Stimulated activated CD8-positive, alpha-beta memory T cell treated with anti-CD3 and anti-CD28 coated beads, Interleukin-15, amount 100 ng/mL, for 1 hour (primary cell): ENCODE results near the gene CHRM1.
A peak's percentile ranks its signal among the peaks of the same experiment; 100 is the strongest.

Source experiments
- DNase-seq: peaks from one replicate; pipeline ENCODE4 v3.0.0-alpha.2; 2020; ENCODE audit warnings: low read depth

The CHRM1 gene

DNA sequence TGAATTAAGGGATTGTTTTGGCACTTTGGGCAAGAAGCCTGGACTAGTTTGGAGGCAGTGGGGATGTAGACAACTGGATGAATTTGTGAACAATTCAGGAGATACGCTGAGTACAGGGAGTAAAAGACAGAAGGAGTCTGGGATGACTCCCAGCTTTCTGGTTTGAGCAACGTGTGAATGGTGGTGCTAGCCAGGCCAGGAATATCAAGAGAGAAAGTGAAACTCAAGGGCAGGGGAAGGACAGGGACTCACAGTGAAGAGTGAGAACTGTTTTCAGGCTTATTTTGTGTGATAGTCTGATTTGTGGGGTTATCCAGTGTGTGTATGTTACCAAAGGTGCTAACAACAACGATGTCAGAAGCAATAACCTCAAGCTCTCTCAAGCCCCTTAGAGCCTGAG is 15.9 kb downstream of the CHRM1 start:
- DNase-seq, result no peak

DNA sequence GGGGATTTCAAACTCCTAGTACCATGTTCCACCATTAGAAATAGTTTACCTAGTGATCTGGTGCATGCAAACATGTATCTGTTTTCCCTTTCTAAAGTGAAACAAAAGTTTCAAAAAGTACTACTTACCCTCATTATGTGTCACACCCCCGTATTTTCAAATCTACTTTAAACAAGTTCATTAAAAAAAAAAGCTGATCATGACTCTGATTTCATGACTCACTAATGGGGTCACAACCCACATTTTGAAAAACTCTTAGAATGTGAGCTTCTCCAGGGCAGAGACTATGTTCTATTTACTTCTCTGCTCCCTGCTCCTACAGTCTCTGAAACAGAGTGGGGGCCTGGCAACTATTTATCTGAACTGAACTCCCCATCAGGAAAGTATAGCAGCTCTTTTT is 18.2 kb downstream of the CHRM1 start:
- no peak for DNase-seq

DNA sequence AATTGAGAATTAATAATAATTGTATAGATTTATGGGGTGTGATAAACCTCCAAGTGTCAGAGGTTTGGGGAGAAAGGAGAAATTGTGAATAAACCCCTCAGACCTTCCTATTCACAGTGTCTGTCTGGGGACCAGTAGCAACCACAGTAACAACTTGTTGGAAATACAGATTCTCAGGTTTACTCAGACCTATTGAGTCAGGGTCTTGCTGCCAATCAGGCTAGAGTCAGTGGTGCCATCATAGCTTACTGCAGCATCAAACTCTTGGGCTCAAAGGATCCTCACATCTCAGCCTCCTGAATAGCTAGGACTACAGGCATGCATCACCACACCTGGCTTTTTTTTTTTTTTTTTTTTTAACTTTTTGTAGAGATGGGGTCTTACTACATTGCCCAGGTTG is 23.1 kb downstream of the CHRM1 start:
- DNase-seq, result no peak

DNA sequence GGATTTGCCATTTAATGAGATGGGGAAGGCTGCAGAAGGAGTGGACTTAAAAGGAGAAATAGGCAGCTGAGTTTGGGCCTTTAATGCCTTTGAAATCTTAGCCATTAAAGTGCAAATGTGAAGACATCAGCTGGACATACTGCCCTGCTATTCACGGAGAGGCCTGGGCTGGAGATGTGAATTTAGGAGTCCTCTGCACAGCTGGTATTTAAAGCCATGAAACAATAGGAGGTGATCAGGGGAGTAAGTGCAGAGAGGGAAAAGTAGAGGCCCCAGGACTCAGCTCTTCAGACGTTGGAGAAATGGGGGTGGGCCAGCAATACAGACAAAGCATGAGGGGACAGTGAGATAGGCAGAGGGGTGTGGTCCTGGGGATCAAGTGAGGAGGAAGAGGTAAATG is 23.9 kb downstream of the CHRM1 start:
- DNase-seq, result no peak

DNA sequence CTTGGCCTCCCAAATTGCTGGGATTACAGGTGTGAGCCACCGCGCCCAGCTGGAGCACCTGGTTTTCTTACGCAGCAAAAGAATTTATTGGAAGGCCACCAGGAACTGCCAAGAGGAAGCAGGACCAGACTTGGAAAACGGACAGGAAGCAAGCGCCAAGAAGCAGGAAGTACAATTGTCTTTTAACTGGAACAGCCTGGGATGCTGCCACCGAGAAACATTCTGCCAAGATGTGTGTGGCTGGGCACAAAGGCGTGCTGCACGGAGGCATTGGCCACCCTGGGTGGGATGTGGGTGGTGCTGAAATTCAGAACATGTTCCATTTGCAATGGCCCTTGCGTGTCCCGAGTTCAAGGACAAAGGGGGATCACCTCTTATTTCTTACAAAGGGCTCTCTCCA is 25.1 kb downstream of the CHRM1 start:
- DNase-seq, result no peak

- DNase-seq, result no peak
These were observed 25.7 kb downstream of the CHRM1 start for GRCh38 chr11:62895501-62895900.

DNA sequence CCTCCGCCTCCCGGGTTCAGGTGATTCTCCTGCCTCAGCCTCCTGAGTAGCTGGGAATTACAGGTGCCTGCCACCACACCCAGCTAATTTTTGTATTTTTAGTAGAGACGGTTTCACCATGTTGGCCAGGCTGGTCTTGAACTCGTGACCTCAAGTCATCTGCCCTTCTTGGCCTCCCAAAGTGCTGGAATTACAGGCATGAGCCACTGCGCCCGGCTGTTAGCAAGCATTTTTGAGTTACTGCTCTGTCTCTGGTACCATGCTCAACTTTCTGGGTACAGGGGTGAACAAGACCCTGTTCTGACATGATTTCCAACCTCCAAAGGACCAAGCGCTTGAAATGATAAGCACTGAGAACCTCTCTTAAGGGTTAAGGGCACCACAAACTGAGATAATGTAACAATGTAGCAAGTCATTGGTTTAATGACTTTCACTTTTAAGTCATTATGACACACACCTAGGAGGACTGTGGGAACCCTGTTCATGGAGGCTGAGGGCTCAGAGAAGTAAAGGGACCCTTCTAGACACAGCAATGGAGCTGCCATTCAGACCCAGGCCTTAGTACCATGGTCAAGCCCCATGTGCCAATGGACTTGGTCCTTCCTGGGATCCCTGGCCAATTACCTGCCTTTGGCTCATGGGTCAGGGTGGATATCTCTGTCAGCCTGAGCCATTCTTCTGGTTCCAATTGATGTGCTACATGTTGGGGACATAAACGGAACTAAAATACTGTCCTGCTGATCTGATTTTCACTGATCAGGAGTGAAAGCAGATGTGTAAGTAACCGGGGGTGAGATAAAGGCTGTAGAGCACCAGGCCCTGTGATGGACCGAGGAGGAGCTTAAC is 28.9 kb downstream of the CHRM1 start:
- DNase-seq, result no peak

DNA sequence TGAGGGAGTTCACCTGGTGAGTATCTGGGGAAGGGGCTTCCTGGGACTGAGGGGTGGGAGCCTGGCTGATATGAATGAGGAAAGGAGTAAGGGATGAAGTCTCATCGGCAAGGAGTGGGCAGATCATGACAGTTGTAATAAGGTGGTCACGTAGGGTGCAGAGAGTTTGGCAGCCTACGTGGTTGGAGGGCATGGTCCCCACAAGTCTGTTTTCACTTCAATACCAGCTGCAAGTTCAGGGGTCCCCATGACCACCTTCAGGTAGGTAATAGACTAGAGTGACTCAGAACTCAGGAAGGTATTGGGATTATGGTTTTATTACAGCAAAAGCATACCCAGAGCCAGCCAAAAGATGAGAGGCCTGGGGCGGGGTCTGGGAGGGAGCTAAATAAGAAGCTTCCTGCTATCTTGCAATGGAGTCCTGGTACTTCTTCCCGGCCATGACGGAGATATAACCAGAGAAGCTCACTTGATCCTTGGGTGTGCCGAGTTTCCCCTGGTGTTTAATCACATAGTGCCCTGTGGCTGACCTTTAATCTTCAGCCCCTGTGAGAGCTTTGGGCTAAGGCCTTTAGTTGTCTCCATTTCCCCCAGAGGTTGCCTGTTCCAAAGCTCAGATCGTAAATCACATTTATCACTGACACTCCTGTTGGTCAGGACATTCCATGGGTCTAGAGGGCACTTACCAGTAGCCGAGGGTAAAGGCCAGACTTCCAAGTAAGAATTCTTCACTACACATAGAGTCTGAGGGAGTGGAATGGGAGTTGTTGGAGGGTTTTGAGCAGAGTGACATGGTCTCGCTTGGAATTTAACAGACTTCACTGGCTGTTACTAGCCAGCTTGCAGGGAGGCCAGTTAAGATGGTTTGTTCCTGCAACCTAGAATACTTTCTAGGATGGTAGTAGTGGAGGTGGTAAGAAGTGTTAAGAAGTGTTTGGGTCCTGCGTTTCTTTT is 31.4 kb downstream of the CHRM1 start:
- no peak for DNase-seq

DNA sequence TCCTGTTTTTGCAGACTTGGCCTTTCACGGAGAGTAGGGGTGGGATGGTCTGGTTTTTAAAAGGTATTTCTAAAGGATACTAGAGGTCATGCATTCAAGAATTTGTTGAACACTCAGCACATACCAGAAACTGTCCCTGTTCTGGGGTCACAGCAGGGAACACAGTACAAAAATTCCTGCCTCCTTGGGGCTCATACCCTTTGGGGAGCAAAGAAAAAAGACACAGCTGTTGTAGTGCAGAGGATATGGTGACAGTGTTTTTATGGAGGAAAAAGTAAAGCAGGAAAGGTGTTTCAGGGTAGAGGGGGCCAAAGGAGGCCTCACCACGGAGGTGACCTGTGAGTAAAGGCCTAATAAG is 32.1 kb downstream of the CHRM1 start:
- DNase-seq, result no peak

DNA sequence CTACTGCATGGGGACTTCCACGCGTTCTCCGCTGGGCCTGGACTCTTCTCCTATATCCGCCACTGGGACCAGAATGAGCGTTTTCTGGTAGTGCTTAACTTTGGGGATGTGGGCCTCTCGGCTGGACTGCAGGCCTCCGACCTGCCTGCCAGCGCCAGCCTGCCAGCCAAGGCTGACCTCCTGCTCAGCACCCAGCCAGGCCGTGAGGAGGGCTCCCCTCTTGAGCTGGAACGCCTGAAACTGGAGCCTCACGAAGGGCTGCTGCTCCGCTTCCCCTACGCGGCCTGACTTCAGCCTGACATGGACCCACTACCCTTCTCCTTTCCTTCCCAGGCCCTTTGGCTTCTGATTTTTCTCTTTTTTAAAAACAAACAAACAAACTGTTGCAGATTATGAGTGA is 32.8 kb downstream of the CHRM1 start:
- no peak for DNase-seq

DNA sequence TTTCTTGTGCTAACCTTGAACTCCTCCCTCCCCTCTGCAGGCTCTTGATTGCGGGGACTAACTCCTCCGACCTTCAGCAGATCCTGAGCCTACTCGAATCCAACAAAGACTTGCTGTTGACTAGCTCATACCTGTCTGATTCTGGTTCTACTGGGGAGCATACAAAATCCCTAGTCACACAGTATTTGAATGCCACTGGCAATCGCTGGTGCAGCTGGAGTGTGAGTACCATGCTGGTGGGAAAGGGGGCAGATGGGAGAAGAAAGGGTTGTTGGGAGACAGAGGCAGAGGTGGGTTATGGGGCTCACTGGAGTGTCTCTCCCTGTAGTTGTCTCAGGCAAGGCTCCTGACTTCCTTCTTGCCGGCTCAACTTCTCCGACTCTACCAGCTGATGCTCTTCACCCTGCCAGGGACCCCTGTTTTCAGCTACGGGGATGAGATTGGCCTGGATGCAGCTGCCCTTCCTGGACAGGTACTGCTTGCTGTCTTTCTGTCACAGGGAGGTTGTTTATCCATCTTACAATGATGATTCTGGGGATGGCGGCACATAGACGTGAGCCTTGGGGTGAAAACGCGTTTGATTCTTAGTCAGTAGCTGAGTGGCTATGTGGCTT is 35.9 kb downstream of the CHRM1 start:
- no peak for DNase-seq

DNA sequence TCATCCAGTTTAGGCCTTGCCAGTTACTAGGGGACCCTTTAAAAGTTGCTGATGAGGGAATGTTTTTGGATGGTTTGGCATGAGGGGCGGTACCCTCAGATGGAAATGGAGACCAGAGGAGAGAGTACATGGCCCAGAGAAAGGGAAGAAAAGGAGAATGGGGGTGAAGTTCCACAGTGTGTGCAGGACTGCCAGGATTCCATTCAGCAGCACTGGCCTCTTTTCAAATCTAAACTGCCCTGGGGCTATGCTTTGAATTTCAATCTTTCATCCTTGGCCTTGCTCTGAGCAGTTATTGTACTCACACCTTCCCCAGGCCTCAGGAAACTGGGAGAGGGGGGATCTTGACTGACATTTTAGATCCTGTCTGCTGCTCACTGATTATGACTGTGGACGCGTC is 37.5 kb downstream of the CHRM1 start:
- DNase-seq, result no peak

- no peak for DNase-seq
These were observed 38.2 kb downstream of the CHRM1 start for GRCh38 chr11:62882788-62883501.

DNA sequence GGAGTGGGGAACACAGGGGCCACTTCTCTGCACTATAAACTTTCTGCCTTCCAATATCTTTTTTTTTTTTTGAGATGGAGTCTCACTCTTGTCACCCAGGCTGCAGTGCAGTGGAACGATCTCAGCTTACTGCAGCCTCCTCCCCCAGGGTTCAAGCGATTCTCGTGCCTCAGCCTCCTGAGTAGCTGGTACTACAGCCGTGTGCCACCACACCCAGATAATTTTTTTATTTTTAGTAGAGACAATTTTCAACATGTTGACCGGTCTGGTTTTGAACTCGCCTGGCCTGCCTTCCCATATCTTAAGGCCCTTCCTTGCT is 38.8 kb downstream of the CHRM1 start:
- no peak for DNase-seq

- peak; percentile 93 for DNase-seq
These were observed 39.4 kb downstream of the CHRM1 start for GRCh38 chr11:62881579-62882430.

DNA sequence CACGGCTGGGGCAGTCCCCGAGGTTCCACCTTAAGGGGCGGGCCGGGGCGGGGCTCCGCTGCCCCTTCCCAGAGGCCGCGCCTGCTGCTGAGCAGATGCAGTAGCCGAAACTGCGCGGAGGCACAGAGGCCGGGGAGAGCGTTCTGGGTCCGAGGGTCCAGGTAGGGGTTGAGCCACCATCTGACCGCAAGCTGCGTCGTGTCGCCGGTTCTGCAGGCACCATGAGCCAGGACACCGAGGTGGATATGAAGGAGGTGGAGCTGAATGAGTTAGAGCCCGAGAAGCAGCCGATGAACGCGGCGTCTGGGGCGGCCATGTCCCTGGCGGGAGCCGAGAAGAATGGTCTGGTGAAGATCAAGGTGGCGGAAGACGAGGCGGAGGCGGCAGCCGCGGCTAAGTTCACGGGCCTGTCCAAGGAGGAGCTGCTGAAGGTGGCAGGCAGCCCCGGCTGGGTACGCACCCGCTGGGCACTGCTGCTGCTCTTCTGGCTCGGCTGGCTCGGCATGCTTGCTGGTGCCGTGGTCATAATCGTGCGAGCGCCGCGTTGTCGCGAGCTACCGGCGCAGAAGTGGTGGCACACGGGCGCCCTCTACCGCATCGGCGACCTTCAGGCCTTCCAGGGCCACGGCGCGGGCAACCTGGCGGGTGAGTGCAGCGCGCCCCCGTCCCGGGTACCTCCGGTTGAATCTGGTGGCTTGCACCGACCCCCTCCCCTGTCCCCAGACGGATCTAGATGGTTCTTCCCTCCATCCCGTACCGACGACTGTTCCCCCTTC is 40.2 kb downstream of the CHRM1 start, which contains the start of gene SLC3A2:
SLC3A2 (plus strand) TSS at position 94 of the 776 bp plus-strand sequence; CDS start at position 222, 128 bp downstream.
- peak; percentile 57 for DNase-seq

DNA sequence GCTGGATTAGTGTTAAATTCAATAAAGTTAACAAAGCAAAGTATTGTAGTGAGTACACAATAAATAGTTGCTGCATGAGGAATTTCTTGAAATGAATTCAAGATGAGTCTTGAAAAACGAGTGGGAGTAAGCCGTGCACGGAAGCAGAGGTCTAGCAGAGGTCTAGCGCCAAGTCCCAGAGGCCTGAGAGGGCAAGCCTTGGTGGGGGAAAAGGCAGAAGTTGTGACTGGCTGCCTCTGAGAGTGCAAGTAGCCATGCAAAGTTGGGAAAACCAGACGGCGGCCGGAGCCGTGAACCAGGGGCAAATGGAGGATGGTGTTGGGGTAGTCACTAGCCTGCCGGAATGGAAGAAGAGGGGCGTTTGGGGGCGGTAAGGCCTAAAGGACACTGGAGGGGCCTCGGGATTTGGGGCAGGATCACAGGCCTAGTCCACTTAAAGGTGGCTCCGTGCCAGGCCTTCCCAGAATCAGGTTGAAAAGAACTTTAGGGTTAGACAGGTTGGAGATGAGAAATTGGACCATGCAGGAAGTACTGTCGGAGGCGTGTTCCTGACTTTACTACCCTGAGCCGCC is 40.8 kb downstream of the CHRM1 start:
- no peak for DNase-seq

DNA sequence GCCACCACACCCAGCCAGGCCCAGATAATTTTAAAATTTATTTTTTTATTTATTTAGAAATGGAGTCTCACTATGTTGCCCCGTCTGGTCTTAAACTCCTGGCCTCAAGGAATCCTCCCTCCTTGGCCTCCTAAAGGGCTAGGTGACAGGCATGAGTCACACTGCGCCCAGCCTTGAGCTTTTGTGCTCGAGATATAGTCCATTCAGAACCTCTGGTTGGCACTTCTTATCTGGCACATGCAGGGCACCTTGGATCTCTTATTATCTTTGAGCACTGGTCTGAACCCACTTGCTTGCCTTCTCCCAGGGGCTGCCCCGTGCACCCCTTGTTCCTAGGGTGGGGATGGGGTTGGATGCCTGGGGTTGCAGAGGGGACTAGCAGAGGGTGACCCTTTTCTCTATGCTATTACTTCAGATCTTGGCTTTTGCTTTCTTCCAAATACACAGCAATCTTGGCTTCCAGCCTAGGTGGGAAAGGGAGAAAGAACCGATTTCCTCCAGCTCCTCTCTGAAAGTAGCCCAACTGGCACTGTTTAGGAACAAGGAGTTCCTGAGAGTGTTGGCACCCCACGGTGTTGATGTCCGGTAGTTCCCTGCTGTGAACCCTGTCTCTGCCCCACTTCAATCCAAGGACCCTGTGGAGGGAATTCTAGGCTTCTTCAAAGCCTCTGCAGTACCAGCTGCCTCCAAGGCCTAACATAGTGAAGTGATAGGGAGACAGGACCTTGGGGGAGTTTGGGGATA is 41.8 kb downstream of the CHRM1 start:
- DNase-seq, result no peak

DNA sequence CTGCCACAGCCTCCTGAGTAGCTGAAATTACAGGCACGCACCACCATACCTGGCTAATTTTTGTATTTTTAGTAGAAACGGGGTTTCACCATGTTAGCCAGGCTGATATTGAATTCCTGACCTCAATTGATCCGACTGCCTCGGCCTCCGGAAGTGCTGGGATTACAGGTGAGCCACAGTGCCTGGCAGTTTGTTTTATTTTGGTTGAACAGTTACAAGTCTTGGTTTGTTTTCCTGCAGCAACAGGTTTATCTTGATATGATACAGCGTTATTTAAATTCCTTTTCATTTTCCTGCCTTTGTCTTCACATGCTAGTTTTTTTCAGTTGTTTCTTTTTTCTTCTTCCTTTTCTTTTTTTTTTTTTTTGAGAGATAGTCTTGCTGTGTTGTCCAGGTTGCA is 44.5 kb downstream of the CHRM1 start:
- DNase-seq, result no peak
